GM12878 (cell line): ENCODE results near the gene KLHL3.

Experiments
- CREB1 ChIP-seq: IDR thresholded peaks from 2 replicates; pipeline ENCODE4 v1.6.1; 2012; ENCODE audit warnings: low read depth, mild to moderate bottlenecking, inconsistent platforms
- CREM ChIP-seq: IDR thresholded peaks from 2 replicates; pipeline ENCODE4 v1.6.1; 2014; ENCODE audit warnings: antibody characterized with exemption, low read depth
- E2F4 ChIP-seq: IDR thresholded peaks from 2 replicates; pipeline ENCODE4 v1.6.1; 2012; ENCODE audit warnings: low read depth, low read length, improper control_type of control experiment
- EP300 ChIP-seq, 2 experiments: fragments of 150-350 bp in 1 of 2; IDR thresholded peaks; 2 replicates each; pipeline ENCODE4 v1.6.1; 2011 to 2012; ENCODE audit warnings: low read depth in 2 of 2, low read length in 2 of 2, borderline replicate concordance in 1 of 2, improper control_type of control experiment in 1 of 2, inconsistent platforms in 1 of 2; ENCODE audit not compliant: control insufficient read depth in 1 of 2
- POLR2A ChIP-seq: IDR thresholded peaks from 2 replicates; pipeline ENCODE4 v1.6.1; 2011; ENCODE audit warnings: low read depth, mild to moderate bottlenecking, low read length
- RAD21 ChIP-seq: IDR thresholded peaks from 2 replicates; pipeline ENCODE4 v1.6.1; 2011; ENCODE audit warnings: mild to moderate bottlenecking, low read depth, low read length, moderate library complexity; ENCODE audit not compliant: insufficient read depth
- SP1 ChIP-seq: IDR thresholded peaks from one replicate; pipeline ENCODE4 v1.6.1; 2011; ENCODE audit warnings: low read depth, low read length
- STAT3 ChIP-seq: IDR thresholded peaks from 2 replicates; pipeline ENCODE4 v1.6.1; 2011; ENCODE audit warnings: low read depth, low read length, improper control_type of control experiment
- TF ChIP-seq, protein P1 (sequence below), 3 experiments: IDR thresholded peaks in 2 of 3; conservative IDR thresholded peaks in 1 of 3; 2 replicates each; pipeline ENCODE4 v1.5.1; 2011; ENCODE audit warnings: low read depth in 3 of 3, low read length in 3 of 3, mild to moderate bottlenecking in 3 of 3, control low read depth in 2 of 3, moderate library complexity in 2 of 3, inconsistent platforms in 1 of 3, mixed read lengths in 1 of 3; ENCODE audit not compliant: control insufficient read depth in 2 of 3, insufficient read depth in 1 of 3; ENCODE audit errors: extremely low read depth in 1 of 3
- TF ChIP-seq, protein P2 (sequence below): fragments of 150-350 bp; IDR thresholded peaks from 2 replicates; pipeline ENCODE4 v1.6.1; 2016; ENCODE audit warnings: low read depth, low read length

DNA sequence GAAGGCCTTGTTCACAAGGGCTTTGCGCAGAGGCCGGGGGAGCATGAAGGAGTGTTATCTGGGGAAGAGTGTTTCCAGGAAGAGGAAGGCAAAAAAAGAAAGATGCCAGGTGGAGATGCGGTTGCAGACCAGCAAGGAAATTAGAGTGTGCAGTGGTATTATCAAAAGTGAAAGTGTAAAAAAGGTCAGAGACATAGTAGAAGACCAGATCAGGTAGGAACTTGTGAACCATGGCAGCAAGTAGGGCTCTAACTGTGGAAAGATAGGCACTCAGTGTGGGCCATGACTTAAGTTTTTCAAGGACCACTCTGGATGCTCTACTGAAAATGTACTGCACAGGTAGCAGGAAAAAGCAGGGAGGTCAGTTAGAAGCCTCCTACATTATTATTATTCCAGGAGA, 146.7 kb downstream of the KLHL3 start:
- no peak for TF ChIP-seq CREB1
- TF ChIP-seq, protein P1, sequence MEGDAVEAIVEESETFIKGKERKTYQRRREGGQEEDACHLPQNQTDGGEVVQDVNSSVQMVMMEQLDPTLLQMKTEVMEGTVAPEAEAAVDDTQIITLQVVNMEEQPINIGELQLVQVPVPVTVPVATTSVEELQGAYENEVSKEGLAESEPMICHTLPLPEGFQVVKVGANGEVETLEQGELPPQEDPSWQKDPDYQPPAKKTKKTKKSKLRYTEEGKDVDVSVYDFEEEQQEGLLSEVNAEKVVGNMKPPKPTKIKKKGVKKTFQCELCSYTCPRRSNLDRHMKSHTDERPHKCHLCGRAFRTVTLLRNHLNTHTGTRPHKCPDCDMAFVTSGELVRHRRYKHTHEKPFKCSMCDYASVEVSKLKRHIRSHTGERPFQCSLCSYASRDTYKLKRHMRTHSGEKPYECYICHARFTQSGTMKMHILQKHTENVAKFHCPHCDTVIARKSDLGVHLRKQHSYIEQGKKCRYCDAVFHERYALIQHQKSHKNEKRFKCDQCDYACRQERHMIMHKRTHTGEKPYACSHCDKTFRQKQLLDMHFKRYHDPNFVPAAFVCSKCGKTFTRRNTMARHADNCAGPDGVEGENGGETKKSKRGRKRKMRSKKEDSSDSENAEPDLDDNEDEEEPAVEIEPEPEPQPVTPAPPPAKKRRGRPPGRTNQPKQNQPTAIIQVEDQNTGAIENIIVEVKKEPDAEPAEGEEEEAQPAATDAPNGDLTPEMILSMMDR (IDR thresholded peaks at IDR 0.05 in 2 of 3, conservative IDR thresholded peaks at IDR 0.05 in 1 of 3; ENCODE audit: control insufficient read depth in 2 of 3, extremely low read depth in 1 of 3, insufficient read depth in 1 of 3, low read depth in 3 of 3, low read length in 3 of 3): no peak
- no peak for TF ChIP-seq POLR2A
- TF ChIP-seq, protein P2, sequence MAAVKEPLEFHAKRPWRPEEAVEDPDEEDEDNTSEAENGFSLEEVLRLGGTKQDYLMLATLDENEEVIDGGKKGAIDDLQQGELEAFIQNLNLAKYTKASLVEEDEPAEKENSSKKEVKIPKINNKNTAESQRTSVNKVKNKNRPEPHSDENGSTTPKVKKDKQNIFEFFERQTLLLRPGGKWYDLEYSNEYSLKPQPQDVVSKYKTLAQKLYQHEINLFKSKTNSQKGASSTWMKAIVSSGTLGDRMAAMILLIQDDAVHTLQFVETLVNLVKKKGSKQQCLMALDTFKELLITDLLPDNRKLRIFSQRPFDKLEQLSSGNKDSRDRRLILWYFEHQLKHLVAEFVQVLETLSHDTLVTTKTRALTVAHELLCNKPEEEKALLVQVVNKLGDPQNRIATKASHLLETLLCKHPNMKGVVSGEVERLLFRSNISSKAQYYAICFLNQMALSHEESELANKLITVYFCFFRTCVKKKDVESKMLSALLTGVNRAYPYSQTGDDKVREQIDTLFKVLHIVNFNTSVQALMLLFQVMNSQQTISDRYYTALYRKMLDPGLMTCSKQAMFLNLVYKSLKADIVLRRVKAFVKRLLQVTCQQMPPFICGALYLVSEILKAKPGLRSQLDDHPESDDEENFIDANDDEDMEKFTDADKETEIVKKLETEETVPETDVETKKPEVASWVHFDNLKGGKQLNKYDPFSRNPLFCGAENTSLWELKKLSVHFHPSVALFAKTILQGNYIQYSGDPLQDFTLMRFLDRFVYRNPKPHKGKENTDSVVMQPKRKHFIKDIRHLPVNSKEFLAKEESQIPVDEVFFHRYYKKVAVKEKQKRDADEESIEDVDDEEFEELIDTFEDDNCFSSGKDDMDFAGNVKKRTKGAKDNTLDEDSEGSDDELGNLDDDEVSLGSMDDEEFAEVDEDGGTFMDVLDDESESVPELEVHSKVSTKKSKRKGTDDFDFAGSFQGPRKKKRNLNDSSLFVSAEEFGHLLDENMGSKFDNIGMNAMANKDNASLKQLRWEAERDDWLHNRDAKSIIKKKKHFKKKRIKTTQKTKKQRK: no peak
- no peak for TF ChIP-seq CREM
- no peak for TF ChIP-seq EP300 (IDR thresholded peaks at IDR 0.05; ENCODE audit: borderline replicate concordance in 1 of 2, control insufficient read depth in 1 of 2, low read depth in 2 of 2, low read length in 2 of 2)
- TF ChIP-seq E2F4: no peak
- no peak for TF ChIP-seq RAD21
- no peak for TF ChIP-seq SP1
- no peak for TF ChIP-seq STAT3
